BLaER1 (cell line): ENCODE data around the gene GNRH2.
"Not testable (repeated sequence)": the region's sequence is repeated elsewhere in the genome, so short reads cannot be mapped to it uniquely, and the experiment has no call there.

ENCODE experiments used
- H3K27ac ChIP-seq: shearing (Covaris generic); formaldehyde crosslinking; 2 replicates; pipeline ENCODE4 v1.8.1; 2022
- H3K27me3 ChIP-seq: shearing (Covaris generic); formaldehyde crosslinking; 2 replicates; pipeline ENCODE4 v1.8.1; 2022
- H3K36me3 ChIP-seq: shearing (Covaris generic); formaldehyde crosslinking; 2 replicates; pipeline ENCODE4 v1.8.1; 2022
- H3K4me1 ChIP-seq: shearing (Covaris generic); formaldehyde crosslinking; 2 replicates; pipeline ENCODE4 v1.8.1; 2022
- H3K4me2 ChIP-seq: shearing (Covaris generic); formaldehyde crosslinking; 2 replicates; pipeline ENCODE4 v1.8.1; 2022
- H3K4me3 ChIP-seq: shearing (Covaris generic); formaldehyde crosslinking; 2 replicates; pipeline ENCODE4 v1.8.1; 2022
- H3K9ac ChIP-seq: shearing (Covaris generic); formaldehyde crosslinking; 2 replicates; pipeline ENCODE4 v1.8.1; 2022
- H3K9me3 ChIP-seq: shearing (Covaris generic); formaldehyde crosslinking; 2 replicates; pipeline ENCODE4 v1.8.1; 2022
- H4K20me1 ChIP-seq: shearing (Covaris generic); formaldehyde crosslinking; 2 replicates; pipeline ENCODE4 v1.8.1; 2022
- Cebpa-rat ChIP-seq: shearing (Covaris generic); IDR thresholded peaks from 2 replicates; pipeline ENCODE4 v1.8.1; 2022

GNRH2 gene

DNA sequence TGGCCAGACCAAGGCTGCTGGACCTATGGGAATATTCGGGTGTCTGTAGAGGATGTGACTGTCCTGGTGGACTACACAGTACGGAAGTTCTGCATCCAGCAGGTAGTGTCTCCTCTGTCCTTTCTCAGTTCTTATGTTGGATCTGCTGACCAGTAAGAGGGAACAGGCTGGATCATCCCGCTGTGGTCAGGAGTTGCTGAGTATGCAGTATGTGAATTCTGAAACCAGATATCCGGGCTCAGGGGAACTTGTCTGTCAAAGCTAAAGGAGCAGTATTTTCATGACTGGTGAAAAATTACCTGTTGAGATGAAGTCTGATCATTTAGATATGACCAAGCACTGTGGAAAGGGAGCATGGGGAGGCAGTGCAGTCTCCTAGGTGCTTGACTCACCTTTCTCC, 22.1 kb upstream of the GNRH2 start:
- H3K9me3 ChIP-seq: peaks cover 23% of the 10 kb centered on the region
- H3K36me3 ChIP-seq: peaks cover 80% of the 10 kb centered on the region
- H3K27ac ChIP-seq: 0 out of 2 replicates have a peak overlapping the region, but pooled peaks have one; percentile 8
- peak overlapping the region; percentile 39 for H3K4me2 ChIP-seq
- H3K4me3 ChIP-seq: no peak overlapping the region
- no peaks in the 10 kb centered on the region for H4K20me1 ChIP-seq
- H3K4me1 ChIP-seq: peaks cover 21% of the 10 kb centered on the region
- no peak for TF ChIP-seq Cebpa-rat
- no peak overlapping the region for H3K9ac ChIP-seq
- no peaks in the 10 kb centered on the region for H3K27me3 ChIP-seq

GRCh38 chr20:3021777-3022176, 21.6 kb upstream of the GNRH2 start:
- 0 out of 2 replicates have a peak overlapping the region, but pooled peaks have one; percentile 8 for H3K27ac ChIP-seq
- TF ChIP-seq Cebpa-rat: no peak
- peaks cover 19% of the 10 kb centered on the region for H3K9me3 ChIP-seq
- H3K9ac ChIP-seq: no peak overlapping the region
- H3K4me2 ChIP-seq: peak overlapping the region; percentile 39
- H3K4me3 ChIP-seq: no peak overlapping the region
- peaks cover 21% of the 10 kb centered on the region for H3K4me1 ChIP-seq
- H3K36me3 ChIP-seq: peaks cover 80% of the 10 kb centered on the region
- H4K20me1 ChIP-seq: no peaks in the 10 kb centered on the region
- H3K27me3 ChIP-seq: no peaks in the 10 kb centered on the region

DNA sequence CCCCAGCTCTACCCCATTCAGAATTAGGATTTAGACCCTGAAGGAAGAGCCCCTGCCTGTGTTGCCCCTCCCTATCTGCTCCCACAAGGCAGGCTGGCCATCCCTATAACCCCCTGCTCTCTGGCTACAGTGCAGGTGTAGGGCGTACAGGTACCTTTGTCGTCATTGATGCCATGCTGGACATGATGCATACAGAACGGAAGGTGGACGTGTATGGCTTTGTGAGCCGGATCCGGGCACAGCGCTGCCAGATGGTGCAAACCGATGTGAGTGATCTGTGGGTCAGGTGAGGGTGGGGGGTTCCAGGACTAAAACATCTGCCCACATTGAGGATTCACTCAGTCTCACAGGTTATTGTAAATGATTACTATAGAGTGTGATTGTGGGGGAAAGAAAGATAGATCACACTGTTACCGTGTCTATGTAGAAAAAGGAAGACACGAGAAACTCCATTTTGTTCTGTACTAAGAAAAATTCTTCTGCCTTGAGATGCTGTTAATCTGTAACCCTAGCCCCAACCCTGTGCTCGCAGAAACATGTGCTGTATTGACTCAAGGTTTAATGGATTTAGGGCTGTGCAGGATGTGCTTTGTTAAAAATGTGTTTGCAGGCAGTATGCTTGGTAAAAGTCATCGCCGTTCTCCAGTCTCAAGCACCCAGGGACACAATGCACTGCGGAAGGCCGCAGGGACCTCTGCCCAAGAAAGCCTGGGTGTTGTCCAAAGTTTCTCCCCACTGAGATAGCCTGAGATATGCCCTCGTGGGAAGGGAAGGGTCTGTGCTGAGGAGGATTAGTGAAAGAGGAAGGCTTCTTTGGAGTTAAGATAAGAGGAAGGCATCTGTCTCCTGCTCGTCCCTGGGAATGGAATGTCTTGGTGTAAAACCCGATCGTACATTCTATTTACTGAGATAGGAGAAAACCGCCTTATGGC, 20.6 kb upstream of the GNRH2 start:
- not testable (repeated sequence) for H4K20me1 ChIP-seq, H3K27ac ChIP-seq, H3K9ac ChIP-seq, H3K27me3 ChIP-seq, H3K4me3 ChIP-seq, H3K4me2 ChIP-seq
- peaks cover 80% of the 10 kb centered on the region for H3K36me3 ChIP-seq
- H3K9me3 ChIP-seq: peaks cover 11% of the 10 kb centered on the region
- peaks cover 21% of the 10 kb centered on the region for H3K4me1 ChIP-seq

DNA sequence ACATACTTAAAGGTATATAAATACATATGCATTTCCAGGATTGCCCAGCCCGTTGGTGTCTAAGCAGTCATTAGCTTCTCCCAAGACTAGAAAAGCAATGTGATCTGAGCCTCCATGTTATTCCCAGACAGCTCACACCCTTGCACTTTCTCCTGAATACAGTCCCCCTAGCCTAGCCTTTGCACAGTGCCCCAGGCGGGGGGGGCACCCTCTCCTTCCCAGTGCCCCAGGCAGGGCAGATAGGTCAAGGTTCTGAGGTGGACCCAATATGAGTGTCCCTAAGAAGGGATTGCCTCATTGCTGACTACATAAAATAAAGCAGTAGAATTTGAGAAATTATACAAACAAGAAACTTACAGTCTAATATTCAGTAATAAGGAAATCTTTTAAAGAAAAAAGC, 15.4 kb upstream of the GNRH2 start:
- H4K20me1 ChIP-seq: no peaks in the 10 kb centered on the region
- peaks cover 98% of the 10 kb centered on the region for H3K36me3 ChIP-seq
- H3K27me3 ChIP-seq: no peaks in the 10 kb centered on the region
- TF ChIP-seq Cebpa-rat: no peak
- H3K9me3 ChIP-seq: no peaks in the 10 kb centered on the region
- H3K4me1 ChIP-seq: no peaks in the 10 kb centered on the region
- H3K4me3 ChIP-seq: no peak overlapping the region
- no peak overlapping the region for H3K27ac ChIP-seq
- H3K4me2 ChIP-seq: no peak overlapping the region
- no peak overlapping the region for H3K9ac ChIP-seq

DNA sequence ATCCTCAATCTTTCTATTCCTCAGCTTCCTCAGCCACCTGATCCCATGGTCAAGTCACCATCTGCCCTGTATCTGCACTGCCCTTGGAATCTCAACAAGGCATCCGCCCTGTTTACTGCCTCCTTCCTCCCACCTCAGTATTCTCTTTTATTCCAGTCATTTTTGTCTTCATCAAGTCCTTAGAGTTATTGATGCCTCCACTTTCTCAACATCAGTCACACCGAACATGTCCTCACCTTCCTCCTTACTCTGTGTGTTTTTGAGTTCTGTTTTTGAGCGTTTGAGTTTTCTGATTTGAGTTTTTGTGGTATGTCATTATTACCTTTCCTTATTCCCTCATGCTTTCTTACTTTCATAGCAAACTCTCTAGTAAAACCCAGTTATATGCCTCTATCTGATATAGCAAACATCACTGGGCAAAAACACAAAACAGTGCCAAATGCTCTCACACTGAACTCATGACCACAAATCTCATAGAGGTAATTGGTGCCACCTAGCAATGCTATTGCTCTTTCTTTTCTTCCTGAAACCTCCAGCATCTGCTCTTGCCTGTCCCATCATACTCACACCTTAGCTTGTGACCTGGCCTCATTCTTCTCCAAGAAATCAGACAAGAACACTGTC, 11.8 kb upstream of the GNRH2 start:
- Histone ChIP-seq H3K4me3 (no peak overlapping the region), H3K9me3 (no peaks in the 10 kb centered on the region), H3K4me2 (no peak overlapping the region), H3K36me3 (peaks cover 98% of the 10 kb centered on the region), H3K27ac (no peak overlapping the region), H3K9ac (no peak overlapping the region), H3K4me1 (no peaks in the 10 kb centered on the region), H3K27me3 (no peaks in the 10 kb centered on the region), H4K20me1 (no peaks in the 10 kb centered on the region)
- no peak for TF ChIP-seq Cebpa-rat

DNA sequence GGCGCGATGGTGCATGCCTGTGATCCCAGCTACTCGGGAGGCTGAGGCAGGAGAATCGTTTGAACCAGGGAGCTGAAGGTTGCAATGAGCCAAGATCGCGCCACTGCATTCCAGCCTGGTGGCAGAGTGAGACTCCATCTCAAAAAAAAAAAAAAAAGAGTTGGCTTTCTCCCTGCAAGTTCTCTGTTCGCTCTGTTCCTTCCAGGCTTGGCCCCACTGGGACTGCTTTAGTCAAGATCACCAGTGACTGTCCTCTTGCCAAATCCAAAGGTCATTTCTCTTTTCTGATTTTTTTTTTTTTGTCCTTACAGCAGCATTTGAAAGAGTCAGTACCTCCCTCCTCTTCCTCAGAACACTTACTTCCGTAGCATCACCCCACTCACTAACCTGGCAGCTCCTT, 10.8 kb upstream of the GNRH2 start:
- H3K4me2 ChIP-seq: no peak overlapping the region
- H3K4me1 ChIP-seq: no peaks in the 10 kb centered on the region
- H4K20me1 ChIP-seq: no peaks in the 10 kb centered on the region
- H3K27ac ChIP-seq: no peak overlapping the region
- no peak for TF ChIP-seq Cebpa-rat
- peaks cover 98% of the 10 kb centered on the region for H3K36me3 ChIP-seq
- H3K4me3 ChIP-seq: no peak overlapping the region
- H3K9ac ChIP-seq: no peak overlapping the region
- H3K27me3 ChIP-seq: no peaks in the 10 kb centered on the region
- no peaks in the 10 kb centered on the region for H3K9me3 ChIP-seq

DNA sequence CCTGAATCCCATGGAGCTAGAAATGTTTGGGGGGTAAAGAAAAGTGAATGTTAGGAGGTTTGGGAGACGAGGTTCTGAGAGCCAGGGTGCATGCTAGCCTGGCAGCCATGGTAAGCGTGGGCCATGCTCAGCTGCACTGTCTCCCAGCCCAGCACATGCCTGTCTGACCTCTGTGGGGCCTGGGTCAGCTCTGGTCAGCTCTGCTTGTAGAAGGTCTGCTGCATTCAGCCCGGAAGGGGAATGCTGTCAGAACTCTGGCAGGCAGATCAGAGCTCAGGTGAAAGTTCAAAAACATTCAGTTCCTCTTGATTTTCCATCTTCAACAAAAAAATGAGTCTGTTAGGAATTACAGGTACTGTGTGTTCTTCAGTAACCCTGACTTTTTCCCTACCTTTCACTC, 5.8 kb upstream of the GNRH2 start:
- no peaks in the 10 kb centered on the region for H3K27me3 ChIP-seq
- H3K9ac ChIP-seq: no peak overlapping the region
- no peak for TF ChIP-seq Cebpa-rat
- no peaks in the 10 kb centered on the region for H4K20me1 ChIP-seq
- no peak overlapping the region for H3K4me3 ChIP-seq
- H3K4me2 ChIP-seq: no peak overlapping the region
- H3K27ac ChIP-seq: no peak overlapping the region
- H3K36me3 ChIP-seq: peaks cover 89% of the 10 kb centered on the region
- H3K9me3 ChIP-seq: no peaks in the 10 kb centered on the region
- H3K4me1 ChIP-seq: no peaks in the 10 kb centered on the region

DNA sequence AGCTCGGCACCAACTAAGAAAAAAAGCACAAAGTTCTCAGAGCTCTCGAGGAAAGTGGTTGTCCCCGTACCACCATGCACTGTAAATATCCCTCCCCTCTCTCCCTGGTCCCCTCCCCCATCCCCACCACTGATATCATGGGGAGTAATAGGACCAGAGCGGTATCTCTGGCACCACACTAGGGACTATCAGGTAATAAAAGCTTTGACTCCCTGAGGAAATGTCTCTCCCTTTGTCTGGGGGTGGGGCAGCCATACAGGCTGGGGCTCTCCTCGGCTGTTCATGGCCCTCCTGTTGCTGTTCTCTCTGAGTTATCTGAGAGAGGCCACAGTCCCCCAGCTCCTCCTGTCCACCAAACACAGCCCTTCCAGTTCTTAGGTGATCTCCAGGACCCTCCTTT, 5.0 kb upstream of the GNRH2 start:
- TF ChIP-seq Cebpa-rat: no peak
- no peak overlapping the region for H3K27ac ChIP-seq
- H3K36me3 ChIP-seq: peaks cover 85% of the 10 kb centered on the region

DNA sequence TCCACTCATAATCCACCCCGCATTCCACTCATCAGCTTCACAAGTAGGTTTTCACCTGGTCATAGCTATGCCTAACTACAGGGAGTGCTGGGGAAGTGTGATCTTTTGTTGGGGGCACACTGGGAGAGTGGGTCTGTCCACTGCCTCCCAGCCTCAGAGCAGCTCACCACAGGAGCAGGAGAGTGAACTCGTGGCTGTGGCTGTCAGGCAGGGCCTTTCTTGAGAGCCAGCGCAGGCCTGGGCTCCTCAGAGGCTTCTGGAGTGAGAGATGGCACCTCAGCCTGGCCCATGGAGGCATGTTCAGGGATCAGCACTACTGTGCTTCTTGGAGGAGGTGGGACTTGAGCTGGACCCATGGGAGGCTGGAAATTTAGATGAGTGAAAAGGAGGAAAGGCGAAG, 4.0 kb upstream of the GNRH2 start:
- Histone ChIP-seq H3K4me2 (no peak overlapping the region), H3K27ac (no peak overlapping the region), H3K36me3 (peaks cover 76% of the 10 kb centered on the region), H3K4me1 (peaks cover under 1% of the 10 kb centered on the region; the same call in 1 of the 2 replicates), H3K9ac (no peak overlapping the region), H3K27me3 (no peaks in the 10 kb centered on the region), H3K9me3 (no peaks in the 10 kb centered on the region), H3K4me3 (no peak overlapping the region), H4K20me1 (no peaks in the 10 kb centered on the region)
- no peak for TF ChIP-seq Cebpa-rat

More for the DNA sequence above, 5.0 kb upstream of the GNRH2 start:
- Histone ChIP-seq H3K4me3 (no peak overlapping the region), H3K9me3 (no peaks in the 10 kb centered on the region), H3K27me3 (no peaks in the 10 kb centered on the region), H3K4me1 (no peaks in the 10 kb centered on the region), H3K4me2 (no peak overlapping the region), H3K9ac (no peak overlapping the region), H4K20me1 (no peaks in the 10 kb centered on the region)

DNA sequence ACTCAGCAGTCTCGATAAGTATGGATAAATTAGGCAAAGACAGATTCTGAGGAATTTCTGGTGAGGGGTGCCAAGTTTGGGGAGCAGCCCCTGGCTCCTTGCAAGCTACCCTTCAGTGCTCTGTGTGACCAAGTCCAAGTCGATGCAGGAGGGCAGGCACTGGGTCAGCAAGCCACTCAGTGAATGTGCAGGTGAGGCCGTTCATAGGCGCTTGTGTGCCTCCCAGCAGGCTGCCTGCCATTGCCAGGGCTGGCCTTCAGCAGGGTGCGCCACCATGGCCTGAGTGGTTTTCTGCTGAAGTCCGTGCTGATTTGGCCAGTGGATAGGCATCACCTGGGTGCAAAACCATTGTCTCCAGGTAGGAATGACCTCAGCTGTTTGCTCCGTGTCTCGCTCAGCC, 3.3 kb upstream of the GNRH2 start:
- no peak overlapping the region for H3K4me3 ChIP-seq
- H3K27ac ChIP-seq: no peak overlapping the region
- H3K36me3 ChIP-seq: peaks cover 69% of the 10 kb centered on the region
- H4K20me1 ChIP-seq: no peaks in the 10 kb centered on the region
- no peaks in the 10 kb centered on the region for H3K27me3 ChIP-seq
- no peak overlapping the region for H3K4me2 ChIP-seq
- no peak overlapping the region for H3K9ac ChIP-seq
- no peak for TF ChIP-seq Cebpa-rat
- H3K9me3 ChIP-seq: no peaks in the 10 kb centered on the region
- peaks cover 7% of the 10 kb centered on the region for H3K4me1 ChIP-seq
